ENCODE results near the gene ORAI3.

Gene ORAI3

DNA sequence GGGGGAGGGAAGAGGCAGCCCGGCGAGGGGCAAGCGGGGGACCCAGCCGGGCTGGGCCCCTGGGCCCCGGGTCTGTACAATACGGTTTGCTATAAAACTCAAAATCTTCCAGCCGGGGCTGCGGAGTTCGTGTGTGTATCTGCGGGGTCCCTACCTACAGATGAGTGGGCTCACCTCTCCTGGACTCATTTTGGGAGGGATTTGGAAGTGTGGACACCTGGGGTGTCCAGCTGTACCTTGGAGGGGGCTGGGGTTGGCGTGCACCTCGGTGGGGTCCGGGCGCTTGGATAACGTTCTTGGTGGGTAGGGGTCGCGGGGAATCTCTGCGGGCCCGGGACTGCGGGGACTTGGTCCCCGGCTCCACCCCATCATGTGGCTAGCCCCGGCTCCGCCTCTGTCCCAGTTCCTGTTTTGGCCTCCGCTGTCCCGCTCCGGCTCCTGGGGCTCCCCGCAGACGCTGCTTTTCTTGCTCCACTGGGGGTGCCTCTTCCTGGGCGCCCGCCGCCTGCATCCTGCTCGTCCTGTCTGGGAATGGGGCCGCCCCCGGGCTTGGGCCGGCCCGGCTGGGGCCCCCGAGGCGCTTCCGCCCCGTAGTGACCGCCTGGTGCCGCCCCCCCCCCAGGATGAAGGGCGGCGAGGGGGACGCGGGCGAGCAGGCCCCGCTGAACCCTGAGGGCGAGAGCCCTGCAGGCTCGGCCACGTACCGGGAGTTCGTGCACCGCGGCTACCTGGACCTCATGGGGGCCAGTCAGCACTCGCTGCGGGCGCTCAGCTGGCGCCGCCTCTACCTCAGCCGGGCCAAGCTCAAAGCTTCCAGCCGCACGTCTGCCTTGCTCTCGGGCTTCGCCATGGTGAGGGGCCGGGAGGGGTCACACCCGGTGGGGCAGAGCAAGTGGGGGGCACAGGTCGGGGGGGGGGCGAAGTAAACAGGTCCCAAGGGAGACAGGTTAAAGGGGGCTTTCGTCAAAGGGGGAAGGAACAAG is at the start of gene ORAI3:
Gene ORAI3 (plus strand): TSS at position 402 of the 983 bp plus-strand sequence. CDS start 222 bp downstream, at position 624.
- no peak for DNase-seq (ENCODE audit: low spot score)

GRCh38 chr16:30899794-30900193 is 49.1 kb upstream of the ORAI3 start:
- no peak for DNase-seq (ENCODE audit: low spot score)

DNA sequence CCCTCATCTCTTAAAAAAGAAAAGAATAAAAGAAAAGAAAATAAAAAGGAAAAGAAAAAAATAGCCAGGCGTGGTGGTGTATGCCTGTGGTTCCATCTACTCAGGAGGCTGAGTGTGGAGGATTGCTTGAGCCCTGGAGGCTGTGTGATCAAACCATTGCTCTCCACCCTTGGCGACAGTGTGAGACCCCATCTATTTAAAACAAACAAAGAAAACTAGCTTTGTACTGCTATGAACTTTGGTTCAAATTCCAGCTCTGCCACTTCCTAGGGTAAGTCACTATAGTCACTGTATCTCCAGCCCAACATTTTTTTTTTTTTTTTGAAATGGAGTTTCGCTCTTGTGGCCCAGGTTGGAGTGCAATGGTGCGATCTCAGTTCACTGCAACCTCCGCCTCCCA is 48.3 kb upstream of the ORAI3 start:
- DNase-seq (ENCODE audit: low spot score): no peak

GRCh38 chr16:30901201-30902028 is 47.5 kb upstream of the ORAI3 start:
- DNase-seq (ENCODE audit: low spot score): no peak

DNA sequence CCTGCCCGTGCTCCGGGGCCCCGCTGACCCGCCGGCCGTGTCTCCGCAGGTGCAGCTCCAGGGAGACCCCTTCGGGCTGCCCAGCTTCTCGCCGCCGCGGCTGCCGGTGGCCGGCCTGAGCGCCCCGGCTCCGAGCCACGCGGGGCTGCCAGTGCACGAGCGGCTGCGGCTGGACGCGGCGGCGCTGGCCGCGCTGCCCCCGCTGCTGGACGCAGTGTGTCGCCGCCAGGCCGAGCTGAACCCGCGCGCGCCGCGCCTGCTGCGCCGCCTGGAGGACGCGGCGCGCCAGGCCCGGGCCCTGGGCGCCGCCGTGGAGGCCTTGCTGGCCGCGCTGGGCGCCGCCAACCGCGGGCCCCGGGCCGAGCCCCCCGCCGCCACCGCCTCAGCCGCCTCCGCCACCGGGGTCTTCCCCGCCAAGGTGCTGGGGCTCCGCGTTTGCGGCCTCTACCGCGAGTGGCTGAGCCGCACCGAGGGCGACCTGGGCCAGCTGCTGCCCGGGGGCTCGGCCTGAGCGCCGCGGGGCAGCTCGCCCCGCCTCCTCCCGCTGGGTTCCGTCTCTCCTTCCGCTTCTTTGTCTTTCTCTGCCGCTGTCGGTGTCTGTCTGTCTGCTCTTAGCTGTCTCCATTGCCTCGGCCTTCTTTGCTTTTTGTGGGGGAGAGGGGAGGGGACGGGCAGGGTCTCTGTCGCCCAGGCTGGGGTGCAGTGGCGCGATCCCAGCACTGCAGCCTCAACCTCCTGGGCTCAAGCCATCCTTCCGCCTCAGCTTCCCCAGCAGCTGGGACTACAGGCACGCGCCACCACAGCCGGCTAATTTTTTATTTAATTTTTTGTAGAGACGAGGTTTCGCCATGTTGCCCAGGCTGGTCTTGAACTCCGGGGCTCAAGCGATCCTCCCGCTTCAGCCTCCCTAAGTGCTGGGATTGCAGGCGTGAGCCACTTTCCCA is 46.6 kb upstream of the ORAI3 start:
- DNase-seq (ENCODE audit: low spot score): peak; percentile 88

DNA sequence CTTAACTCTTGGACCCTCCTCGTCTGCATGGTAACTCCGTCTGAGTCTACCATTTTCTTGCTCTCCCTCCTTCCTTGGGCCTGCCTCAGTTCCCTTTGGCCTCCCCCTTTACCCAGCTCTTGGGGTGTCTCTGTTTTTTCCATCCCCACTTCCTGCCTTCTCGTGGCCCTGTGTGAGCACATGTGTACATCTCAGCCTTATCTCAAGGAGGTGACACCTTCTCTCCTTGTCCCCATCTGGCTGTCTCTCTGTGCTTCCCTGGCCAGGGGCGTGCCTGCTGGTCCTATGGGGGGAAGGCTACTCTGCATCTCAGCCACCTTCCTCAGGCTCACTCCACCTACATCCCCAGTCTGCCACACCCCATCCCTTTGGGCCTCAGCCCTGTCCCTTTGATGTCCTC is 45.9 kb upstream of the ORAI3 start:
- no peak for DNase-seq (ENCODE audit: low spot score)

DNA sequence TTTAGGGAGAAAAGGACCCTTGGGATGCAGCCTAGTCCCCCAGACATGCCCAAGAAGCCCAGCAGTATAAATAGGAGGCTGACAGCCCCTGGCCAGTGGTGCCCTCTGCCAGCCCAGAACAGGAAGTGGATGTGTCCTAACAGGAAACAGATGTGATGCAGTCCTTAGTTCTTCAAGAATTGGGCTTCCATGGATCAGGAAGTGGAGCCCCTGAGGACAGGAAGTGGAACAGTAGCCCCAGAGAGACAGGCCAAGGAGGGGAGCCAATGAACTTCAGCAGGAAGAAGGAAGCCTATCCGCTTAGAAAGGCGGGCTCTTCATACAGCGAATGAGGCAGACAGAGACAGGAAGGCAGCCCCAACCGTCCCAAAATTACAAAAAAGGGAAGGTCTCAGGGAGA is 45.3 kb upstream of the ORAI3 start:
- DNase-seq (ENCODE audit: low spot score): no peak

- DNase-seq (ENCODE audit: low spot score): no peak
Measured at GRCh38 chr16:30904114-30904780, 44.6 kb upstream of the ORAI3 start.

- DNase-seq (ENCODE audit: low spot score): no peak
Measured at GRCh38 chr16:30907064-30907463, 41.8 kb upstream of the ORAI3 start.

DNA sequence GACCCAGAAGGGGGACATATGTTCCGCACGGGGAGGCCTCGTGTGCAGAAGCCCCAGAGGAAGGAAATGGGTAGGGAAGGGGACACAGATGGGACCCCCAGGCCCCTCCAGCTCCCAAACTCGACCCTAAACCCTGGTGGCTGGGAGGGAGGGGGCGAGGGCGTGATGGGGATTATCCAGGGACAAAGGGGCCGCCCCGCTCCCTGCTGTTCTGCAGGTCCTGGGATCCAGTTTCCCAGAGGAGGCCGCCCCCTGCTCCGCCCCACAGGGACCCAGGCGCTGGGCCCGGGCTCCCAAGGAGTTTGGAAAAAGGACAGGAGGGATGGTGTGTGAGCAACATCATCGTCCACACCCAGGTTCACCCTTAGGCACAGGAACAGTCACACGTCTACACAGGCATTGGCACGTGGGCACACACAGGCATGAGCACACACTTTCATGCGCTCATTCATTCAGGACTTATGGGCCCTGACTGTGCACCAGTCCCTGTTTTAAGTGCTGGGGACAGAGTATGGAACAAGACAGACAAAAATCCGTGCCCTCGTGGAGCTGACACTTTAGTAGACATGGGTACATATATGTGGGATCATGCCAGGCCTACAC is 38.3 kb upstream of the ORAI3 start:
- no peak for DNase-seq (ENCODE audit: low spot score)

- peak; percentile 12 for DNase-seq (ENCODE audit: low spot score)
Measured at GRCh38 chr16:30912794-30913412, 36.0 kb upstream of the ORAI3 start.

DNA sequence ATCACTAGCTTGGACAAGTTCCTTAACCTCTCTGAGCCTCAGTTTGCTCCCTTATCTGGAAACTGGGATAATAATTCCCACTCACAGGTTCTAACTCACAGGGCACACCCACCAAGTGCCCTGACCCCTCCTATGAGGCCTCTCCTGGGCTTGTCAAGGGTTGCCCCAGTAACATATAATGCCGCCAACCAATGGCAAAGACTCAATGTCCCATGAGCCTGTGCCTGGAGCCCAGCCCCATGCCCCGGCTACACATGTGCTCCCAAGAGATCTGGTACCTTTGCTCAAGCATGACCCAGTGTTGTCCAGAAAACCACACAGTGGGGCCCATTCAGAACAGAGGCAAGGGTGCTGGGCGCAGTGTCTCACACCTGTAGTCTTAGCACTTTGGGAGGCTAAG is 34.0 kb upstream of the ORAI3 start:
- DNase-seq (ENCODE audit: low spot score): peak; percentile 18

GRCh38 chr16:30918614-30919013 is 30.3 kb upstream of the ORAI3 start:
- DNase-seq (ENCODE audit: low spot score): no peak

DNA sequence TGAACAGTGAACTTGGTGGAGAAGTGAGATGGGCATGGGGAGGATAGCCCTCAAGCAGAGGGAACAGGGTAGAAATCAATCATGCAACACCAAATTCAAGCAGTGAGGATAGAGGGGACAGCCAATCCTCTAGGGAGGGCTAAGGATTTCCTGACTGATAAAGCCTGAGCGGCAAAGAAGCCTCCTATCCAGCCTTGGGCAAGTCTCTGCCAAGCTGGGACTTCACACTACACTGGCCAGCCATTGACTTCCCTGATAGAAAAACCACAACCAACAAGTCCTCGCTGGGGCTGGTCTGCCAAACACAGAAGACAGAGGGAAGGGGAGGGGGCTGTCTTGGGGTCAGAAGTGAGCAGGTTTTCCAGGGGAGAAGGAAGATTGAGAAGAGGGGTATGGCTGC is 28.0 kb upstream of the ORAI3 start:
- DNase-seq (ENCODE audit: low spot score): no peak

DNA sequence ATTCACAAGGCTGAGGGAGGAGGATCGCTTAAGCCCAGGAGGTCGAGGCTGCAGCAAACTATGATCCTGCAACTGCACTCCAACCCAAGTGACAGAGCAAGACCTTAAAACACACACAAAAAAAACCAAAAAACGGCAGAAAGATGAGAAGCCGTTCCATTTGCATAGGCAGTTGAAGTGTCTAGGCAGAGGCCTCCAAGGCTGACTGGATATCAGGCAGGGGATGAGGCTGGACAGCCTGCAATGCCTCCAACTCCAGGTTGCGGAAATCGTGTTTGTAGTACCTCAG is 27.5 kb upstream of the ORAI3 start:
- no peak for DNase-seq (ENCODE audit: low spot score)

GRCh38 chr16:30921748-30922419 is 27.0 kb upstream of the ORAI3 start:
- DNase-seq (ENCODE audit: low spot score): peak; percentile 84

DNA sequence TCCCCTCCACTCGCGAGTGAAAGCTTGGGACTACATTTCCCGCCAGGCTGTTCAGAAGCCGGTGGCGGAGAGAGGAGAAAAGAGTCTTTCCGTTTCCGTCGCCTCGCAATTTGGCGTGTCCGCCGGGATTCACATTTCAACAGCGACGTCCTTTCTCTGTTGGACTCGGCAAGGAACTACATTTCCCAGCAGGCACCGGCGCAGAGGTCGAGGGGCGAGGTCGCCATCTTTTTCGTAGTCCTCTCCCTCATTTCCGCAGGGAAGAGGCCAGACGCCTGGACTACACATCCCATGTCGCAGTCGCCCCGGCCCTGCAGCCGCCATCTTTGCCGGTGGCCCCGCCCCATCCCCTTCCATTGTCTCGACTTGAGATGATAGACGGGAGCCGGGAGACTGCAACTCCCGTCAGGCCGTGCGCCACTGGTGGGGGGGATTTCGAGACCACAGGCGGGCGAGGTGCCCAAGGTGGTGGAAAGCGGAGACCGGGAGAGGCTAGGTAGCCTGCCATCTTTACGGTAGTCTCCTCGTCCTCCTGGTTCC is 26.4 kb upstream of the ORAI3 start:
- peak; percentile 89 for DNase-seq (ENCODE audit: low spot score)

DNA sequence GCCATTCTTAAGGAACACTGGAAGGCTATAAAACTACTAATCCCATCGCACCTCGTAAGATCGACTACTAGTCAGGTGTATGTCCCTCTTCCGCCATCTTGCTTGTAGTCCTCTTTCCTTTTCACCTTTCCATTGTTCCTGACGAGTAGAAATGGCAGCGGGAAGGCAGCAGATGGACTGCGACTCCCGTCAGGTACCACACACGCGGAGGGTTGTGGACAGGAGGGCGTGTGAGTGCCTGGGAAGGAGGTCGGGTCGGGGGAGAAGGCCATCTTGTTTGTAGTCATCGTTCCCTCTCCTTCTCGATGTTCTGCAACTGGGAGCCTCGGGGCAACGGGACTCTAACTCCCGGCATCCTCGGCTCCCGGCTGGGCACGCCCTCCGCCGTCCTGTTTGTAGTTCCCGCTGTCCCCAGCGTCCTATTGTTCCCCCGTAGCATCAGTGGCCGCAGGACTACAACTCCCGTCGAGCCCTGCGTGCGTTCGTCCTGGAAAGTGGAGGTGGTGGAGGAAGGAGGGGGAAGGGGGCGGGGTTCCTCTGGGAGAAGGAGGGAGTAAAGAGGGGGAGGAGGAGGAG is 25.8 kb upstream of the ORAI3 start:
- DNase-seq (ENCODE audit: low spot score): peak; percentile 86

GRCh38 chr16:30923554-30924075 is 25.3 kb upstream of the ORAI3 start, which contains the start of gene FBXL19:
TSS of gene FBXL19 (plus strand) at chr16:30923572. CDS start at chr16:30925755, 2,183 bp downstream.
- peak; percentile 72 for DNase-seq (ENCODE audit: low spot score)
